Stimulated activated CD4-positive, alpha-beta T cell treated with anti-CD3 and anti-CD28 coated beads, Interleukin-15, amount 100 ng/mL, for 1 hour (primary cell): ENCODE measurements around the gene PRKAR1B.
"Not testable (repeated sequence)": the region's sequence is repeated elsewhere in the genome, so short reads cannot be mapped to it uniquely, and the experiment has no call there.

Experiments
- DNase-seq, 2 donors: peaks; one replicate each; pipeline ENCODE4 v3.0.0-alpha.2; 2020; ENCODE audit warnings: low read depth in 1 of 2, low spot score in 1 of 2

Gene PRKAR1B

GRCh38 chr7:672891-673290, 54.2 kb downstream of the PRKAR1B start:
- no peak for DNase-seq

- DNase-seq = no peak
Measured at GRCh38 chr7:671415-672042, 55.6 kb downstream of the PRKAR1B start.

GRCh38 chr7:670501-671390, 56.3 kb downstream of the PRKAR1B start:
- DNase-seq = no peak

- no peak for DNase-seq
Measured at GRCh38 chr7:668958-669357, 58.1 kb downstream of the PRKAR1B start.

- no peak for DNase-seq
Measured at GRCh38 chr7:668139-668931, 58.7 kb downstream of the PRKAR1B start.

GRCh38 chr7:666454-667292, 60.4 kb downstream of the PRKAR1B start:
- no peak for DNase-seq

GRCh38 chr7:665736-666453, 61.2 kb downstream of the PRKAR1B start:
- no peak for DNase-seq

- DNase-seq = no peak
Measured at GRCh38 chr7:664997-665735, 61.9 kb downstream of the PRKAR1B start.

GRCh38 chr7:664402-664775, 62.7 kb downstream of the PRKAR1B start:
- no peak for DNase-seq

- no peak for DNase-seq
Measured at GRCh38 chr7:662576-662975, 64.5 kb downstream of the PRKAR1B start.

GRCh38 chr7:659996-660395, 67.1 kb downstream of the PRKAR1B start:
- DNase-seq = no peak

- no peak for DNase-seq
Measured at GRCh38 chr7:659306-659847, 67.7 kb downstream of the PRKAR1B start.

GRCh38 chr7:657565-658119, 69.4 kb downstream of the PRKAR1B start:
- no peak for DNase-seq

GRCh38 chr7:657010-657409, 70.1 kb downstream of the PRKAR1B start:
- not testable (repeated sequence) for DNase-seq

GRCh38 chr7:655758-656157, 71.3 kb downstream of the PRKAR1B start:
- no peak for DNase-seq

- no peak for DNase-seq
Measured at GRCh38 chr7:653829-654764, 73.0 kb downstream of the PRKAR1B start.

- no peak for DNase-seq
Measured at GRCh38 chr7:652881-653280, 74.2 kb downstream of the PRKAR1B start.

GRCh38 chr7:652167-652566, 74.9 kb downstream of the PRKAR1B start:
- not testable (repeated sequence) for DNase-seq
